SK-N-MC (cell line): Measurements from ENCODE around the gene CD63.
A peak's percentile ranks its signal among the peaks of the same experiment; 100 is the strongest.

Source experiments
- DNase-seq: peaks from one replicate; pipeline ENCODE4 v3.0.0-alpha.2; 2011; ENCODE audit warnings: low read depth, low spot score
- H3K27ac ChIP-seq: fragments of 200-600 bp; sonication (generic); 2 replicates; pipeline ENCODE4 v1.5.1; 2016; ENCODE audit warnings: mixed run types
- H3K36me3 ChIP-seq: fragments of 200-600 bp; sonication (generic); 2 replicates; pipeline ENCODE4 v1.6.1; 2017; ENCODE audit warnings: antibody characterized with exemption, low read length, mixed read lengths; ENCODE audit not compliant: insufficient read depth
- H3K4me3 ChIP-seq: fragments of 200-600 bp; sonication (generic); 2 replicates; pipeline ENCODE4 v1.5.1; 2016
- H3K9ac ChIP-seq: fragments of 200-600 bp; sonication (generic); 2 replicates; pipeline ENCODE4 v1.8.0; 2017; ENCODE audit warnings: mixed run types, mixed read lengths; ENCODE audit not compliant: insufficient read length
- H3K9me3 ChIP-seq: fragments of 200-600 bp; sonication (generic); 2 replicates; pipeline ENCODE4 v1.6.1; 2017; ENCODE audit warnings: low read depth, mild to moderate bottlenecking, antibody characterized with exemption, low read length, moderate library complexity, mixed read lengths
- EZH2 ChIP-seq: fragments of 200-600 bp; sonication (generic); IDR thresholded peaks from one replicate; pipeline ENCODE4 v1.6.1; 2017; ENCODE audit warnings: antibody characterized with exemption
- FOXP2 ChIP-seq: optimal IDR thresholded peaks from 2 replicates; pipeline ENCODE3; 2011; ENCODE audit warnings: mild to moderate bottlenecking, moderate library complexity; ENCODE audit not compliant: insufficient read depth; ENCODE audit errors: extremely low read length, control extremely low read depth
- POLR2AphosphoS5 ChIP-seq: IDR thresholded peaks from 2 replicates; pipeline ENCODE4 v1.6.1; 2012; ENCODE audit warnings: mild to moderate bottlenecking, low read depth, low read length, borderline replicate concordance

The CD63 gene

GRCh38 chr12:55734595-55734994 is 5.8 kb upstream of the CD63 start:
- TF ChIP-seq POLR2AphosphoS5 (no peak), FOXP2 (no peak)
- no peaks in the 10 kb centered on the region for H3K36me3 ChIP-seq
- H3K4me3 ChIP-seq: no peak overlapping the region
- H3K27ac ChIP-seq: no peak overlapping the region
- no peaks in the 10 kb centered on the region for H3K9me3 ChIP-seq
- DNase-seq: no peak
- H3K9ac ChIP-seq: no peak overlapping the region

- Histone ChIP-seq H3K4me3 (no peak overlapping the region), H3K9me3 (no peaks in the 10 kb centered on the region), H3K36me3 (no peaks in the 10 kb centered on the region), H3K27ac (no peak overlapping the region), H3K9ac (no peak overlapping the region)
- DNase-seq: no peak
- TF ChIP-seq EZH2 (no peak), FOXP2 (no peak), POLR2AphosphoS5 (no peak)
These were observed 5.0 kb upstream of the CD63 start for GRCh38 chr12:55733858-55734257.

- TF ChIP-seq FOXP2 (no peak), POLR2AphosphoS5 (no peak), EZH2 (no peak)
- Histone ChIP-seq H3K9me3 (no peaks in the 10 kb centered on the region), H3K9ac (no peak overlapping the region), H3K4me3 (no peak overlapping the region), H3K27ac (no peak overlapping the region), H3K36me3 (no peaks in the 10 kb centered on the region)
- DNase-seq: no peak
These were observed 4.3 kb upstream of the CD63 start for GRCh38 chr12:55733021-55733555.

- no peaks in the 10 kb centered on the region for H3K9me3 ChIP-seq
- H3K36me3 ChIP-seq: no peaks in the 10 kb centered on the region
- no peak overlapping the region for H3K27ac ChIP-seq
- H3K4me3 ChIP-seq: no peak overlapping the region
- no peak for DNase-seq
- TF ChIP-seq EZH2 (no peak), POLR2AphosphoS5 (no peak), FOXP2 (no peak)
- no peak overlapping the region for H3K9ac ChIP-seq
These were observed 3.5 kb upstream of the CD63 start for GRCh38 chr12:55732288-55732687.

GRCh38 chr12:55729819-55730818 is 1.3 kb upstream of the CD63 start:
- Histone ChIP-seq H3K27ac (peak overlapping the region; percentile 46), H3K36me3 (peaks cover 19% of the 10 kb centered on the region), H3K4me3 (peak overlapping the region; percentile 87), H3K9ac (no peak overlapping the region), H3K9me3 (no peaks in the 10 kb centered on the region)
- no peak for DNase-seq
- no peak; the same call in 1 of the 2 replicates for TF ChIP-seq POLR2AphosphoS5
- no peak for TF ChIP-seq EZH2
- no peak for TF ChIP-seq FOXP2

- Histone ChIP-seq H3K9ac (peak overlapping the region; percentile 87), H3K9me3 (no peaks in the 10 kb centered on the region), H3K27ac (peak overlapping the region; percentile 65), H3K36me3 (peaks cover 32% of the 10 kb centered on the region), H3K4me3 (peak overlapping the region; percentile 87)
- no peak for DNase-seq
- no peak for TF ChIP-seq FOXP2
- no peak for TF ChIP-seq EZH2
- no peak; the same call in 1 of the 2 replicates for TF ChIP-seq POLR2AphosphoS5
These were observed 447 bp downstream of the CD63 start for GRCh38 chr12:55728186-55728938.

GRCh38 chr12:55727643-55728185 is 1.1 kb downstream of the CD63 start:
- H3K27ac ChIP-seq: no peak overlapping the region

GRCh38 chr12:55726971-55727370 is 1.8 kb downstream of the CD63 start:
- peak overlapping the region; percentile 87 for H3K4me3 ChIP-seq
- H3K9me3 ChIP-seq: no peaks in the 10 kb centered on the region
- H3K9ac ChIP-seq: peak overlapping the region; percentile 87
- H3K36me3 ChIP-seq: peaks cover 32% of the 10 kb centered on the region
- TF ChIP-seq FOXP2 (no peak), POLR2AphosphoS5 (no peak), EZH2 (no peak)
- DNase-seq: no peak
- no peak overlapping the region for H3K27ac ChIP-seq

More at GRCh38 chr12:55727643-55728185, 1.1 kb downstream of the CD63 start:
- TF ChIP-seq EZH2: no peak
- no peak for TF ChIP-seq FOXP2
- TF ChIP-seq POLR2AphosphoS5: no peak
- Histone ChIP-seq H3K9ac (peak overlapping the region; percentile 87), H3K9me3 (no peaks in the 10 kb centered on the region), H3K36me3 (peaks cover 32% of the 10 kb centered on the region), H3K4me3 (peak overlapping the region; percentile 87)
- no peak for DNase-seq
